RWPE1 (cell line): ENCODE data around the gene IL1B.
"Not testable (repeated sequence)": the region's sequence is repeated elsewhere in the genome, so short reads cannot be mapped to it uniquely, and the experiment has no call there.

Source experiments
- CTCF ChIA-PET: fragments of 350-600 bp; sonication (Branson Sonifier 250); formaldehyde crosslinking; extraction: SDS; loops from one replicate; lab custom pipeline; 2021; lab: Yijun Ruan, JAX
- POLR2A ChIA-PET: fragments of 400-600 bp; formaldehyde crosslinking; extraction: SDS; loops from one replicate; lab custom pipeline; 2020; ENCODE audit warnings: antibody characterized with exemption; ENCODE audit not compliant: low non-redundant PET; lab: Yijun Ruan, JAX
- DNase-seq: peaks from one replicate; pipeline ENCODE4 v3.0.0; 2012; ENCODE audit warnings: low spot score
- H3K27ac ChIP-seq: fragments of 450-650 bp; 2 replicates; pipeline ENCODE4 v1.5.1; 2017
- TF ChIP-seq, protein P1 (sequence below): fragments of 450-650 bp; conservative IDR thresholded peaks from 2 replicates; pipeline ENCODE4 v1.5.1; 2017; ENCODE audit warnings: low read depth, mild to moderate bottlenecking

IL1B gene

DNA sequence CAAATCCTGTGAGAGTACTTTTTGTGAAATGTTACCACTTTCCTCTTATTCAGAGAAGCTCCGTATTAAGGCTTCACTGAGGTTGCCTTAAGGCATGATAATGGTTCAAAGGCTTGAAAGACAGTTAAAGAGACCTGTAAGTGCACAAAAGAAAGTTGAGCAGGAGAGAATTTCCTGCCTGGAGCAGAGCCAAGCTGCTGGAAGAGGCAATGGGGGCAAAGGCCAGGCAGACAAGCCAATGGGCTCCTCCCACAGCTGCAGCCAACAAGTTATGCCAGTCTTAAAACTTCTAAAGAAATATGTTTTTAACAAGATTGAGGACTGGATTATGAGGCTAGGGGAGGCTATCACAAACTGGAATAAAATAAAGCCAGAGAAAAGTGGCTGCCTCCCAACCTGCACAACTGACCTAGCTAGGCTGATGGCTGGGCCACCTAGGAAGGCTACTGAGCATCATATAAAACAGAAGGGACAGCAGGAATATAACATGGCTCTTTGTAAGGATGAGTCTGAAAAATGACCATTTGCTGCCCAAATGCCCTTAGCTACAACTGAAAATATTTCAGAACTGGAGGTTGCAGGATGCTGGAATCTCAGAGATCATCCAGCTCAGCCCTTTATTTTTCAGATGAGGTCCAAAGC is 2.1 kb downstream of the IL1B start:
- DNase-seq: no peak
- peak overlapping the region; percentile 75 for H3K27ac ChIP-seq
- TF ChIP-seq, protein P1, sequence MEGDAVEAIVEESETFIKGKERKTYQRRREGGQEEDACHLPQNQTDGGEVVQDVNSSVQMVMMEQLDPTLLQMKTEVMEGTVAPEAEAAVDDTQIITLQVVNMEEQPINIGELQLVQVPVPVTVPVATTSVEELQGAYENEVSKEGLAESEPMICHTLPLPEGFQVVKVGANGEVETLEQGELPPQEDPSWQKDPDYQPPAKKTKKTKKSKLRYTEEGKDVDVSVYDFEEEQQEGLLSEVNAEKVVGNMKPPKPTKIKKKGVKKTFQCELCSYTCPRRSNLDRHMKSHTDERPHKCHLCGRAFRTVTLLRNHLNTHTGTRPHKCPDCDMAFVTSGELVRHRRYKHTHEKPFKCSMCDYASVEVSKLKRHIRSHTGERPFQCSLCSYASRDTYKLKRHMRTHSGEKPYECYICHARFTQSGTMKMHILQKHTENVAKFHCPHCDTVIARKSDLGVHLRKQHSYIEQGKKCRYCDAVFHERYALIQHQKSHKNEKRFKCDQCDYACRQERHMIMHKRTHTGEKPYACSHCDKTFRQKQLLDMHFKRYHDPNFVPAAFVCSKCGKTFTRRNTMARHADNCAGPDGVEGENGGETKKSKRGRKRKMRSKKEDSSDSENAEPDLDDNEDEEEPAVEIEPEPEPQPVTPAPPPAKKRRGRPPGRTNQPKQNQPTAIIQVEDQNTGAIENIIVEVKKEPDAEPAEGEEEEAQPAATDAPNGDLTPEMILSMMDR: no peak
- ChIA-PET CTCF (interaction anchor here (0.6 to 3.8 kb wide), 3 partner anchors 107 to 311 kb away, joined by 3 to 20 read pairs (median 4); no protein-coding TSS in a partner anchor), POLR2A (no interaction called here)

DNA sequence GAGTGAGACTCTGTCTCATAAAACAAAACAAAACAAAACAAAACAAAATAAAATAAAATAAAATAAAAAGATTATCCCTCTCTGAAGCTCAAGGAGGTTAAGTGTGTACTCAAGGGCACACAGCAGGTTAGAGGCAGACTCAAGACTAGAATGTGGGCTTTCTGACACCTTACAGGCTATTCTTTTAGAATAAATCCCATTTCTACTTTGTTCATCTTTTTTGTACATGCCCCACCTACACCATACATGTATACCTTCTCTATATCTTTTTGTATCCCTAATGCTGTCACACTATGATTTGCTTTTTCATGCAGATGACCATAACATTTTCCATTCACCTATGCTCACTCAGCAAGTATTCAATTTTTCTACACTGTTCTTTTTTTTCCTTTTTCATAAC is 2.6 kb downstream of the IL1B start:
- TF ChIP-seq, protein P1: no peak
- H3K27ac ChIP-seq: peak overlapping the region; percentile 75
- POLR2A ChIA-PET: no interaction called here
- DNase-seq: no peak
- CTCF ChIA-PET: interaction anchor here (0.7 to 3.8 kb wide), 3 partner anchors 10 to 312 kb away, joined by 3 to 20 read pairs (median 3); no protein-coding TSS in a partner anchor

DNA sequence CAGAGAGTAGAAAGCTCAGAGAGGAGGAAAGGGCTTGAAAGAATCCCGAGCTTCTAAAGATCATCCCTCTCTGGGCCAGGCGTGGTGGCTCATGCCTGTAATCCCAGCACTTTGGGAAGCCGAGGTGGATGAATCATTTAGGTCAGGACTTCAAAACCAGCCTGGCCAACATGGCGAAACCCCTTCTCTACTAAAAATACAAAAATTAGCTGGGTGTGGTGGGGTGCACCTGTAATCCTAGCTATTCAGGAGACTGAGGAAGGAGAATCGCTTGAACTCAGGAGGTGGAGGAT is 3.0 kb downstream of the IL1B start:
- DNase-seq, POLR2A ChIA-PET: not testable (repeated sequence)
- CTCF ChIA-PET: interaction anchor here (0.7 kb wide), 1 partner anchor 9 kb away, joined by 3 read pairs; no protein-coding TSS in a partner anchor
- peak overlapping the region; percentile 70 for H3K27ac ChIP-seq

DNA sequence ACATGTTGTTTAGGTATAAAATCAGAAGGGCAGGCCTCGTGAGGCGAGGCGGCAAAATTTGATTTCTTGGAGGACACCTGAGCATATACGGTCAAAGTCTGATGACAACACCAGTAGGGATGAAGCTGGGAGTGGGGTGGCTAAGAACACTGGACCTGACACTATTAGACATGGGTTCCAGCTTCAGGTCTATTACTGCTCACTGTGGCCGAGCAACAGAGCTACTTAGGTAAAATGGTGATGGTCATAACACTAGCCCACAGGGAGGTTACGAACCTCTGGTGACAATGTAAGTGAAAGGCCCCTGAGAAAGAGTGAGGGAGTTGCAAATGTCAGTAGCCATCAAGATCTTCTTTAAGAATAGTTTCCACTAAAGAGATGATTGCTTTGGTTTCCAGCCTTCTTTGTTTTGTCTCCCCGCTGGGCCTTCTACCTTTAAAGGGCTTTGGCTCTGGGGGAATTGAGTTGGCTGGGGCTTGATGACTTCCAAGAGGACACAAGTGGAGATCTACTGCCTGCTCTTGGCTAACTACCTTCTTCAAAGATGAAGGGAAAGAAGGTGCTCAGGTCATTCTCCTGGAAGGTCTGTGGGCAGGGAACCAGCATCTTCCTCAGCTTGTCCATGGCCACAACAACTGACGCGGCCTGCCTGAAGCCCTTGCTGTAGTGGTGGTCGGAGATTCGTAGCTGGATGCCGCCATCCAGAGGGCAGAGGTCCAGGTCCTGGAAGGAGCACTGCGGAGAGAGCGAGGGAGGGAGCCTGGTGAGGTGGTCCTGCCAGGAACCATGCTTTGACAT is 3.5 kb downstream of the IL1B start:
- TF ChIP-seq, protein P1: no peak
- POLR2A ChIA-PET: no interaction called here
- CTCF ChIA-PET: interaction anchor here (0.7 to 1.3 kb wide), 2 partner anchors 9 to 52 kb away, joined by 3 read pairs; no protein-coding TSS in a partner anchor
- peak overlapping the region; percentile 70 for H3K27ac ChIP-seq
- no peak for DNase-seq

DNA sequence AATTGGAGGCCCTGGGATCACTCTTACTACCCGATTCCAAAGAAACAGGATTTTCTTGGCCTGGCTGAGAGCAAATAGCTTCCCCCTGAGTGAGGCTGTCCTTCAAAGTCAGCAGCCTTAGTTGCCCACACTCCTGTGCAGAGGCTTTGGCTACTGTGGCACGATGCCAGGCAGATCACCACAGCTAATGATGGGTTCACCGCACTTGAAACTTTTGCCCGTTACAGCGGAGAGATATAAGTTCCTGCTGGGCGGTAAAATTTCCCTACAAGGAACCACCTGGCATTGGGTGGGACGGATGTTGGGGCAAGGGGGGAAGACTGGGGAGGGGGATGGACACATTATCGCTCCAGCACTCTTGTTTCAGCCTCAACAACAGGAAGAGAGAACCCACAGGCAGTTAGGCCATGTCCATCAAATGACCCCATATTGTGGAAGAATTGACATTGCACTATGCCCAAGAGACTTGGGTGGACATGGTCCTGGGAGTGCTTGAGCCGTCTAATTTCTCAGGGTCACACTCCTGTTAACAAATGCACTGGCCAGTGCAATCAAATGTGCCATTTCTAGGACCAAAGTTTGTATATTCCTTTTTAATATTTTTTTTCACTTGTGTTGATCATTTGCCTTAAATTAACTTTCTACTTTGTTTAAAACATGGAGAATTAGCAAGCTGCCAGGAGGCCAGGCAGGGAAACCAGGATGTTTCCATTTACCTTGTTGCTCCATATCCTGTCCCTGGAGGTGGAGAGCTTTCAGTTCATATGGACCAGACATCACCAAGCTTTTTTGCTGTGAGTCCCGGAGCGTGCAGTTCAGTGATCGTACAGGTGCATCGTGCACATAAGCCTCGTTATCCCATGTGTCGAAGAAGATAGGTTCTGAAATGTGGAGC is 4.4 kb downstream of the IL1B start:
- peak overlapping the region; percentile 70 for H3K27ac ChIP-seq
- no peak for DNase-seq
- TF ChIP-seq, protein P1: no peak
- ChIA-PET POLR2A (no interaction called here), CTCF (interaction anchor here (0.8 to 1.3 kb wide), 3 partner anchors 45 to 110 kb away, joined by 3 read pairs; no protein-coding TSS in a partner anchor)

DNA sequence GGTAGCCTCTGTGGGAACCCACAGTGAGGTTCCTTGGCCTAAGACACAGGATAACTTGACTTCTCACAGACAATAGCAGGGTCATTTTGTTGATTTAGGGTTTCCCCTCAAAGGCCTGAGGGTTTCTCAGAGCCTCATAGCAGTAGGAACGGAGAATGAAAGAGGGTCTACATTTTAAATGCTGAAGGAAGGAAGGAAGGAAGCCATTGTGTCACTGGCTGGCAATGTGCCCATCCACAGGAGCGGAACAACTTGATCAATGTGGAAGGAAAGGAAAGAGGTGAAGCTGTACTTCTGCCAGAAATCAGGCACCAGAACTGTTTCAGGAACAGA is 5.1 kb downstream of the IL1B start:
- H3K27ac ChIP-seq: peak overlapping the region; percentile 70
- DNase-seq: no peak
- ChIA-PET CTCF (interaction anchor here (0.8 kb wide), 2 partner anchors 45 to 111 kb away, joined by 3 read pairs; no protein-coding TSS in a partner anchor), POLR2A (no interaction called here)
- TF ChIP-seq, protein P1: no peak
